ENCODE results near the gene PPP1R14D.

GRCh38 chr15:40789119-40789518, 39.4 kb downstream of the PPP1R14D start:
- TF ChIP-seq, protein P1, sequence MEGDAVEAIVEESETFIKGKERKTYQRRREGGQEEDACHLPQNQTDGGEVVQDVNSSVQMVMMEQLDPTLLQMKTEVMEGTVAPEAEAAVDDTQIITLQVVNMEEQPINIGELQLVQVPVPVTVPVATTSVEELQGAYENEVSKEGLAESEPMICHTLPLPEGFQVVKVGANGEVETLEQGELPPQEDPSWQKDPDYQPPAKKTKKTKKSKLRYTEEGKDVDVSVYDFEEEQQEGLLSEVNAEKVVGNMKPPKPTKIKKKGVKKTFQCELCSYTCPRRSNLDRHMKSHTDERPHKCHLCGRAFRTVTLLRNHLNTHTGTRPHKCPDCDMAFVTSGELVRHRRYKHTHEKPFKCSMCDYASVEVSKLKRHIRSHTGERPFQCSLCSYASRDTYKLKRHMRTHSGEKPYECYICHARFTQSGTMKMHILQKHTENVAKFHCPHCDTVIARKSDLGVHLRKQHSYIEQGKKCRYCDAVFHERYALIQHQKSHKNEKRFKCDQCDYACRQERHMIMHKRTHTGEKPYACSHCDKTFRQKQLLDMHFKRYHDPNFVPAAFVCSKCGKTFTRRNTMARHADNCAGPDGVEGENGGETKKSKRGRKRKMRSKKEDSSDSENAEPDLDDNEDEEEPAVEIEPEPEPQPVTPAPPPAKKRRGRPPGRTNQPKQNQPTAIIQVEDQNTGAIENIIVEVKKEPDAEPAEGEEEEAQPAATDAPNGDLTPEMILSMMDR (IDR thresholded peaks at IDR 0.05) = no peak
- no peak for TF ChIP-seq ZFX (IDR thresholded peaks at IDR 0.05; ENCODE audit: borderline replicate concordance)

Measured in 22Rv1 (cell line).